Right ventricle myocardium superior (tissue), 1 donor: ENCODE results near the gene IRF7. TPM values are rescaled to one million over a fixed set of nuclear protein-coding genes. Genes with fewer than 3 reads are reported as not detected.

Experiments
- ATAC-seq: fragments of 200-7000 bp; cut with Tn5 transposase; one replicate; pipeline ENCODE4 v1.9.1; 2020; ENCODE audit warnings: mild to moderate bottlenecking; ENCODE audit not compliant: poor library complexity
- DNase-seq: peaks from one replicate; pipeline ENCODE4 v3.0.0-alpha.2; 2020
- intact Hi-C: fragments of 100-400 bp; cut with DNase I; formaldehyde crosslinking; loops from one replicate; pipeline ENCODE4 v1.11.2; 2022
- total RNA-seq: library from RNA; stranded (reverse); fragmentation: NEBNext Ultra II Directional; extraction: Animal tissue kit (Norgen Biotek cat#: 25700); gene quantifications from one replicate; pipeline ENCODE4 v1.2.1, GENCODE V29; 2021
- donor health status: DM: no; HTN: yes; CAD: no; lungs with severe emphysema.

IRF7 gene
- total RNA-seq, 1 donor from 2014 or later: 7.5 TPM

DNA sequence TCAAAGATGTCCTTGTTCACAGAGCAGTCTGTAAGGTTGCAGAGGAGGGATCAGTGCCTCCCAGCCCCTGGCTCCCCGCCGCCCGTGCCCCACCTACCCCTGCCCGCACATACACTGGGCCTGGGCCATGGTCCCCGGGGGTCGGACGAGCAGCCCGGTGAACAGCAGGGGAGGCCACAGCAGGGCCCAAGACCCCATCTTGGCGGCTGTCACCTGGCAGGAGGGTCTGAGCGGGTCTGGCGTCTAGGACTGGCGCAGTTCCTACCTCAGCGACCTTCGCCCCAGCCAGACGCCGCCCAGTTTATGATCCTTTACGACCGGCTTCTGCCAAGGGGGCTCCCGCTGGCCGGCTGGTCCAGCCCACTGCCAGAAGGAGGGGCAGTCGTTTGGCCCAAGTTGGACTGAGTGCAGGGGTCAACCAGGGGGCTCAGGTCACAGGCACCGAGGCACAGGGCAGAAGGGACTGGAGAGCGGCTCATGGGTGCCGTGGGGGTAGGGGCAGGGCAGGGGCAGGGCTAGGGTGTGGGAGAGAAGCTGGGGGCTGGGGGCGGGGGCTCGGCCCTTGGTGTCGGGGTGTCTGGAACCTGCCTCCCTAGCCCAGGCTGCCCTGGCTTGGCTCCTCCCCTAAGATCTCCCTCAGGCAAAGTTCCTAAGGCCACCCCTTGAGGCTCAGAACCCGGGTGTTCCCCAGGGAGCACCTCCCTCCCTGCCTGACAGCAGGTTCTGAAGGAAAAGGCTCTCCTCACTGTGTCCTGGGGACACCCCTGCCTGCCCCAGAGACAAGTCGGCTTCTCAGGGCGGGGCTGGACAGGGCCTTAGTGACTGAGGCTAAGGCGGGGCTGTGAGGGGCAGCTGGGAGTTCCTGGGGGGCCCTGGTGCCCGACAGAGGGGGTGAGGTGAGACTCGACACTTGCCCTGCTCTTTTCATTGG, 9.2 kb upstream of the IRF7 start, which contains the start of gene CDHR5:
CDHR5 (minus strand) TSS at position 251 of the 931 bp plus-strand sequence; CDS start at position 198, 53 bp downstream.
- ATAC-seq (peak; percentile 4), DNase-seq (no peak)
- intact Hi-C loops: no loop called here

DNA sequence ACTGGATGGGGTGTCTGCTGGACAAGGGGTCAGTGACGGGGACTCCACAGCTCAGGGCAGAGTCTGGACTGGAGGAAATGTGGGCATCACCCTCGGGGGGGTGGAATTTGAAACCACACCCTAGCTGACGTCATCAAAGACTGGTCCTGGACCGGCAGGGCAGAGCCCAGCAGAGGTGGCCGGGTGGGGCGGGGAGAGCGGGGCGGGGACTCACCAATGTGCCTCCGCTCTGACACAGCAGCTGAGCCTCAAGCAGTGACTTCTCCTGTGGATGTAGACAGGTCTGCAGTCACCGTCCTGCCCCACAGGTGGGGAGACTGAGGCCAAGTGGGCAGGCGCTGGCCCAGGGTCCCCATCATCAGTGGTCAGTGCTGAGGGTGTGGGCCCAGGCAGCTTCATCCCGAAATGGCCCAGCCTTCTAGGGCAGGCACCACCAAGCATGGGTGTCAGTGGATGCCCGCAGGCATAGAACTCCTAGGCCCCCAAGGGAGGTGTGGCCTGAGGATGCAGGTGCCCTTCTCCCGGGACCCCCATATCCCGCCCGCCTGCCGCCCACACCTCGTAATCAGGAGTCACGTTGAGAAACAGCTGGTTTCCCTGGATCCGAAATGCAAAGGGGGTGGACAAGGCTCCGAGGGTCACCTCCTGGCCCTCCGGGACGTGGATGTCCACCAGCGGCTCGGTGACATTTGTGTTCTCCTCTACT, 8.4 kb upstream of the IRF7 start:
- no peak for DNase-seq
- ATAC-seq: no peak
- intact Hi-C loops: no loop called here

GRCh38 chr11:623349-623869, 7.7 kb upstream of the IRF7 start:
- ATAC-seq (no peak), DNase-seq (no peak)
- intact Hi-C loops: no loop called here

DNA sequence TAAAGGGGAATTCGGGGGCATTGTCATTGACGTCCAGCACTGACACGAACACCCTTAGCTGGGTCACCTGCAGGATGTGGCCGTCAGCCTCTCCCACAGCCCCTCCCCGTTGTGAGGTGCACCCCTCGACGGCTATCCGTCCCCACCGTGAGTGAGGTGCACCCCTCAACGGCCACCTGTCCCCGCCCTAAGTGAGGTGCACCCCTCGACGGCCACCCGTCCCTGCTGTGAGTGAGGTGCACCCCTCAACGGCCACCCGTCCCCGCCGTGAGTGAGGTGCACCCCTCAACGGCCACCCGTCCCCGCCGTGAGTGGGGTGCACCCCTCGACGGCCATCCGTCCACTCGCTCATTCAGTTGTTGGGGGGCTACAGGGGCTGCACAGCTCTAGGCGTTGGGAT, 6.1 kb upstream of the IRF7 start:
- no peak for ATAC-seq
- intact Hi-C loops: no loop called here
- no peak for DNase-seq

DNA sequence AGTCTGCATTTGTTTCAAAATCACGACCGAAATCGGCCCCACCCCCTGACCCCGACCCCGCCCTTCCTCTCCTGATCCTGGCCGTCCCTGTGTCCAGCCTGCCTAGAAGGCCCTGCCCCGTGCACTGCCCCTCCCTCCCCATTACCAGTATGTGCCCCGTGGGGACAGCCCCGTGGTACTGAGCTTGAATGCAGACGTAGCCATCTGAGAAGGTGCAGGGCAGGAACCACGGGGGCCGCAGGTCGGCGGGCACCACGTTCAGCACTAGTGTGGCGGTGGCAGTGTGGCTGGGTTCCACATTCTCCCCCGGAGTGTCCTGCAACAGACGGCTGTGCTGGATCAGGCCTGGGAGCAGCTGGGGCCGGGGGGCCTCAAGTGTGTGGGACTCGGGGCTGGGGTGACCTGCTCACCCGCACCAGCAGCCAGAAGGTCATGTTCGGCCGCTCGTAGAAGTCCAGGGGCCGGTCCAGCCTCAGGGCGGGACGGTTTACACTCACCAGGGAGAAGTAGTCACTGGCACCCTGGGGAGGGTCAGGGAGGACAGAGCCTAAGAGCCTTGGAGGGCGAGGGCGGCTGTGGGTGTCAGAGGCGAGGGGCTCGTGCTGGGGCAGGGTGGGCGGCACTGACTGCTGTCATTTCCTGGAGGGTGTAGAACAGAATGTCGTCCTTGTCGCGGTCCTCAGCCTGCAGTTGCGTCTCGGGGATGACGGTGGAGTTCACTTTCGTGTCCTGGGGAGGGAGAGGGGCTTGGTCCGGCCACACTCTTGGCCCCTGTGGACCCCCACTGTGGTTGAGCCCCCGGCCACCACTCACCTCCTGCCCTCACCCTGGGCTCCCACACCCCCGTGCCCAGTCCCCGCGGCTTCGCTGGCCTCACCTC, 5.4 kb upstream of the IRF7 start:
- DNase-seq (no peak), ATAC-seq (no peak)
- intact Hi-C loops: no loop called here

- intact Hi-C loops: no loop called here
- DNase-seq (no peak), ATAC-seq (no peak)
Observed at GRCh38 chr11:620201-620600, 4.5 kb upstream of the IRF7 start.

GRCh38 chr11:619628-620050, 3.9 kb upstream of the IRF7 start:
- DNase-seq: no peak
- intact Hi-C loops: no loop called here
- ATAC-seq: no peak

- DNase-seq (no peak), ATAC-seq (no peak)
- intact Hi-C loops: no loop called here
Observed at GRCh38 chr11:618856-619627, 3.3 kb upstream of the IRF7 start.

DNA sequence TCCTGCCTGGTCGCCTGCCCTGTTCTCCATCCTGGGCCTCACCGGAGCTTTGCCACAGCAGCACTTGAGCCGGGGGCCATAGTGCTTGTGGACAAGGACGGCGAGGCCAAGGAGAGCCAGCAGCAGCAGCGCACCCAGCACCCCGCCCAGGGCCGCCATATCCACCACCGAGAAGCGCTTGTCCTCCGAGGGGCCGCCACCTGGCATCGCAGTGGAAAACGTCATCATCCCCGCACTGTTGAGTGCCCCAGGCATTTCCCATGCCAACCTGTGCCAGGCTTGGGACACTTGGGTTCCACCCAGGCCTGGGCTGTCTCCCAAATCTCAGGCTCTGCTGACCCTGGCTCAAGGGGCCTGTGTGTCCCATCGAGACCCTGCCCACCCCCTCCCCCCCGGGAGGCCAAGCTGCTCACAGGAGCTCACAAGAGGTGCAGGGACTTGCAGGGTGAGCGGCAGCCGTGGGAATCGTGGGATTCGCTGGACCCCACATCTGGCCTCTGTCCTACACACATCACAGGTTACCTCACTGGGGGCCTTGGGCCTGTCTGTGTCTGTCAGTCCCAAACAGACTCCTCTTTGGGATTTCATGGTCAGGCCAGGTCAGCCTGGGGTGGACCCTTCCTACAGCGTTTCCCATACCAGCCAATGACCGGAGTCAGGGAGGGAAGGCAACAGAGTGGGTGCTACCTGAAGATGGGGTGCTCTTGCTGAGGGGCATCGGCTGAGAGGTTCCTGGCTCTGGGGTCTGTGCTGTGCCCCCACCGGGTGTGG, 2.3 kb upstream of the IRF7 start:
- intact Hi-C loops: no loop called here
- no peak for DNase-seq
- no peak for ATAC-seq

DNA sequence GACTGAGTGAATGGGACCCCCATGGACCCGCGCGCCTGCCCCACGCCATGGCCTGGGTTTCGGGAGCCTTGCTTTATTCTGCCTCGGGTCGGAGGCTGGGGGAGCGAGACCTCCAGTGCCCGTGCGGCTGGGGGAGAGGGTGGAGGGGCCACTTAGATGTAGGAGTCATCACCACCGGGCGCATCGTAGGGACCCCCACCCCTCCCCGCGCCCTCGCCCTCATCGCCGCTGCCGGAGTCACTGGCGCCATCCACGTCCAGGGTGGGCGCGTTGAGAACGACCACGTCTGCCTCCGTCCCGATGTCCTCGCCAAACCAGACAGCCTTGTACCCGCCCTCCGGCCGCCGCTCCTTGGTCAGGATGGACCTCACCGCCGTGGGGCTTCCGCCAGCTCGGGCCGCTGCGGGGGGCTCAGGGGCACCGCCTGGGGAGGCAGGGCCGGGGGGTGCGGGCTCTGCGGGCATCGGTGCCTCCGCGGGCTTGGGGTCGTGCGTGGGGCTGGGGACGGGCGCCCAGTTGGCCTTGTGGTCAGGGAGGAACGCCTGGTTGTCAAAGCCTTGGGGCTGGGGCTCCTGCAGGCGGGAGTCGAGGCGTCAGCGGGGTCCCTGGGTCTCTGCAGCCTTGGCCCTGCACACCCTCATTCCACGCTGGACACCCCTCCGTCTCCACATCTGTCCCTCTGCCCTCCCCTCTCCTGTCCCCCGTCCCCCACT, 1.6 kb upstream of the IRF7 start:
- no peak for DNase-seq
- no peak for ATAC-seq
- intact Hi-C loops: no loop called here

- ATAC-seq (no peak), DNase-seq (peak; percentile 71)
- intact Hi-C loops: no loop called here
Observed at GRCh38 chr11:616320-617198, 809 bp upstream of the IRF7 start.

GRCh38 chr11:614623-615503, 887 bp downstream of the IRF7 start:
- peak; percentile 7 for ATAC-seq
- intact Hi-C loops: no loop called here

GRCh38 chr11:614021-614622, 1.6 kb downstream of the IRF7 start:
- no peak for ATAC-seq
- DNase-seq: no peak
- intact Hi-C loops: no loop called here

More at GRCh38 chr11:614623-615503, 887 bp downstream of the IRF7 start:
- DNase-seq: no peak

DNA sequence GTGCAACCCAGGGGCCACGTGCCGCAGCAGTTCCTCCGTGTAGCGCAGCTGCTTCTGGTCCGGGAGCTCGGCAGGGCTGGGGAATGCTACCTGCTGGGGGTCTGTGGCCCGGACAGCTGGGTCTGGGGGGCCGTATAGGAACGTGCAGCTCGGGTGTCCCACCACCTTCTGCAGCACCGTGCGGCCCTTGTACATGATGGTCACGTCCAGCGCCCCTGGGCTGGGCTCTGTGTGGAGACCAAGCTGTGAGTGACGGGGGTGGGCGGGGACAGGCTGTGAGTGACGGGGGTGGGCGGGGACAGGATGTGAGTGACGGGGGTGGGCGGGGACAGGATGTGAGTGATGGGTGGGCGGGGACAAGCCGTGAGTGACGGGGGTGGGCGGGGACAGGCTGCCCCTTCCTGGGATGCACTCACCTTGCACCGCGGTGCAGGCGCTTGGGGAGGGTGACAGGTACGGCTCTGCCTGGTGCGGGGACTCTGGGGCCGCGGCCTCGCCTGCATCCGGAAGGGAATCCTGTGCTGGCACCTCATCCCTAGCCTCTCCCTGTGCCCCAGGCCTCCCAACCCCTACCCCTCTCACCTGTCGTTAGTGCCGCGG, 2.3 kb downstream of the IRF7 start:
- peak; percentile 77 for DNase-seq
- intact Hi-C loops: no loop called here
- ATAC-seq: peak; percentile 1
